Hematopoietic multipotent progenitor cell treated with erythropoietin and hydrocortisone succinate and interleukin-3 and kit ligand, for 8 days (in vitro differentiated cells): ENCODE results near the gene PITX3.
A peak's percentile ranks its signal among the peaks of the same experiment; 100 is the strongest.

Experiments used
- DNase-seq: peaks from one replicate; pipeline ENCODE4 v3.0.0-alpha.2; 2015

The PITX3 gene

GRCh38 chr10:102241444-102242117, at the start of gene PITX3:
TSS of gene PITX3 (minus strand) at chr10:102241512. CDS start at chr10:102232080, 9,432 bp downstream.
- DNase-seq: peak; percentile 92

DNA sequence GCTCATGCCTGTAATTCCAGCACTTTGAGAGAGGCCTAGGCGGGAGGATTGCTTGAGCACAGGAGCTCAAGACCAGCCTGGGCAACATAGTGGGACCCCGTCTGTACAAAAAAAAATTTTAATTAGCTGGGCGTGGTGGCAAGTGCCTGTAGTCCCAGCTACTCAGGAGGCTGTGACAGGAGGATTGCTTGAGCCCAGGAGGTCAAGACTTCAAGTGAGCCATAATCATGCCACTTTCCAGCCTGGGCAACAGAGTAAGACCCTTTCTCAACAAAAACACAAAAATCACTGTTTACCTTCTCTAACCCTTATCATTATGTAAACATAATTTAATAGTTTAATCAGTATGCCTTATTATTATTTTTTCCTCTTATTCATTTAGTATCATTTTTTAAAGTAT, 48.5 kb upstream of the PITX3 start:
- no peak for DNase-seq

- no peak for DNase-seq
Observed at GRCh38 chr10:102289356-102289755, 48.0 kb upstream of the PITX3 start.

DNA sequence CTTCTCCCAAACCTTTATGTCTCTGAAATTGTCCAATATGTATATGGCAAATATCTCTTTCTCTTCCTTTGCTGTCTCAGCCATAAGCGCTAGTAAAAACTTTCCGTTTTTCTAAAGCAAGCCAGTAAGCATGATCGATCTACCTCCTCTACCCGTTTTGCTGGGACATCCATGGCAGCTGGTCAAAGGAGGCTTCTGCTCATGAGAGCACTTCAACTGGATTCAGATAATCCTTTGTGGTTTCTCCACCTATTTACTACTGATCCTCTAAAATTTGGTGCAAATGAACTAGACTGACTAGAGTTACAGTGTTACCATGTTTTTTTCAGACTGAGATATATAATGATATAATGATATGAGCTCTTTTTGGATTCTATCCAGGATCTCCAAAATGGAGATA, 46.7 kb upstream of the PITX3 start:
- no peak for DNase-seq

DNA sequence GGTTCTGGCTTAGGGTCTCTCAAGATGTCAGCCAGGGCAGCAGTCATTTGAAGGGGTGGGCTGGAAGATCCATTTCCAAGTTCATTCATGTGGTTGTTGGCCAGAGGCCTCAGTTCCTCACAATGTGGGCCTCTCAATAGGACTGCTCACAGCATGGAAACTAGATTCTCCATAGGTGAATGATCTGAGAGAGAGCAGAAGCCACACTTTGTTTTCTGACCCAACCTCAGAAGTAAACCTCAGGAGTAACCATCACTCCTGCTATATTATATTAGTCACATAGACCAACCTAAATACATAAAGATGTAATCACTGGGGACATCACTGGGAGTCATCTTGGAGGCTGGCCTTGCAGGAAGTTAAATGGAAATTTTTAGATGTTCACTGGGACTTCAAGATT, 46.2 kb upstream of the PITX3 start:
- no peak for DNase-seq

- DNase-seq: no peak
Observed at GRCh38 chr10:102286216-102286615, 44.9 kb upstream of the PITX3 start.

GRCh38 chr10:102285133-102285532, 43.8 kb upstream of the PITX3 start:
- peak; percentile 33 for DNase-seq

DNA sequence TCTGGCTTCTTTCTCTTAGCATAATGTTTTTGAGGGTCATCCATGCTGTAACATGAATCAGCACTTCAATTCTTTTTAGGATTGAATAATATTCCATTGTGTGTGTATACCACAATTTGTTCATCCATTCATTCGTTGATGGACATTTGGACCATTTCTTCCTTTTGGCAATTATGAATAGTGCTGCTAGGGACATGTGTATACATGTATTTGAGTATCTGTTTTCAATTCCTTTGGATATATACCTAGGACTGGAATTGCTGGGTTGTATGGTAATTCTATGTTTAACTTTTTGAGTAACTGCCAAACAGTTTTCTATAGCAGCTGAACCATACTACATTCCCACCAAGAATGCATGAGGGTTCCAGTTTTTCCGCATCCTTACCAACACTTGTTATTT, 43.2 kb upstream of the PITX3 start:
- DNase-seq: no peak

DNA sequence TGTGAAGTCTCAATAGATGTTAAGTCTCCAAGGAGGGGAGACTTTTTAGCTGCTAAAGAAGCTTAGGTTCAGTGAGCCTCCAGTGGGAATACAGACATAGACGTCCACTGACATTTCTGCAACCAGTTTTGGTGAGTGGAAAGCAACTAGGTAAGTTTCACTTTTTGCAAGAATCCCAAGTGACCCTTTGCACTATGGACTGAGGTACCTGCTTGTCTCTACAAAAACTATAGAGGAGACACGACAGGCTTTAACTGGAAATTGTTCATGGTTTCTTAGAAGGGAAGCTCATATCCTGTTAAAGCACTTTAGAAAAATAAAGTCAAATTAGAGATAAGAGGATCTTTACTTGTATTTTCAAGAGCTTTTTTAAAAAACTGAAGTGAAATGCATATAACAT, 42.6 kb upstream of the PITX3 start:
- DNase-seq: peak; percentile 15

DNA sequence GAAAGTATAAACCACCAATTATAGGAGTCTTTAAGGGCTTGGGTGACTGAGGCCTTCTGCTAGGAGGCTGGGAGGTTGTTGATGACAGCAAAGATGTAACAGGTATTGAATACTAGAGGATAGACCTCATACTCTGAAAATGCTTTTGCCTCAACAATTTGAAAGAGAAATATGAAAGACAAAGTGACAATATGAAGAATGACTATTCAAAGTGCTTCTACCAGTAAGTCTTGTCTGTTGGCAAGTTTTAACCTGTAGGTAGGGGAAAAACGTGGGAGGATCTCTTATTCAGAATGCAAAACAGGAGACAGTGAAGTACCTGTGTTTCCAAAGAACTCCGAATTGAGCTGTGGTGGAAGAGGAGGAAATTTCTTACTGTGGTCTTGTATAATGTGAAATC, 42.2 kb upstream of the PITX3 start:
- DNase-seq: no peak

- no peak for DNase-seq
Observed at GRCh38 chr10:102281102-102281487, 39.8 kb upstream of the PITX3 start.

DNA sequence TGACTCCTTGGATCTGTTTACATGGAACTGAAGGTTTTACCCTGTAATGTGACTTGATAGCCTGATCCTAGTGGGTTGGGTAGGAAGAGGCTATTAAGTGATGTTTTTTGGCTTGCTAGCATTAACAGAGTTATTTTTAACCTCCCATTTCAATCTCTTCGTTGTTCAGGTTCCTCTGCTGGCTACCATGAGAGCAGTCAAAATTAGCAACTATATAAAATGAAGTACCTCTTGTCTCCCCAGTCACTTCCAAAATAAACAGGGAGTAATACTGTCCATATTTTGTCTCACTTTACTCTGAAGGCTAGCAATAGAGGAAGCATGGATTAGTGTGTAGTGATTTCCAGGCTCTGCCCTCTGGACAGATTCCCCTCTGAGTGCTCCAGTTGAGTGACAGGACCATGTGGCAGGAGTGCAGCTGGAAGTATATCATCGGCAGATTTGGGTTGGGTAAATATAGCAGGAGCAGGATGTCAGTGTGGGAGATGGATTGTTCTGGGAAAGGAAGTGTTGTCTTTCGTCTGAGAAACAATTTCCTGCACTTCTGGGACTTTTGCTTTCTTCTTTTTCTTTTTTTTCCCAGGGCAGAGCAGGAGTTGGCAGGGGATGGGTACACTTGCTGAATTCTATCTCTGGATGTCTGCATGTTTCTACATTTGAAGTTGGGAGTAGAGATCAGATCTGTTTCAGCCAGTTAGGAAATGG, 39.2 kb upstream of the PITX3 start:
- DNase-seq: no peak

GRCh38 chr10:102279104-102279503, 37.8 kb upstream of the PITX3 start:
- DNase-seq: no peak

DNA sequence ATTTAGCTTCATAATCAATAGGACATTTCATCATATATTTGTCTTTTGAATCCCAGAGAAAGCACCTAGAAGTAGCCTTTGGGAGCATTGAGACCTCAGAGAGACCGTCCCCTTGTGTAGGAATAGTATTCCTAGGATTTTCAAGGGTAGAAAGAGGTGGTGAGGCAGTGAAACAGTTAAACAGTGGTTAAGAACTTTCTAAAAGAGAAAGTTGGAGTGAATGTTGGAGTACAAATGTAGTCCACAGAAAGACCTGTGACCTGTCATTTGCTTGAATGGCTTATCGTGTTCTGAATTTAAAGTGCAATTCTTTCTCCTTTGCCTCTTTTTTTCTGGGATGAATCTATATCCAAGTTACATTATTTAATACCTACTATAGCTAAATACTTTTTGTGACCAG, 34.0 kb upstream of the PITX3 start:
- no peak for DNase-seq

DNA sequence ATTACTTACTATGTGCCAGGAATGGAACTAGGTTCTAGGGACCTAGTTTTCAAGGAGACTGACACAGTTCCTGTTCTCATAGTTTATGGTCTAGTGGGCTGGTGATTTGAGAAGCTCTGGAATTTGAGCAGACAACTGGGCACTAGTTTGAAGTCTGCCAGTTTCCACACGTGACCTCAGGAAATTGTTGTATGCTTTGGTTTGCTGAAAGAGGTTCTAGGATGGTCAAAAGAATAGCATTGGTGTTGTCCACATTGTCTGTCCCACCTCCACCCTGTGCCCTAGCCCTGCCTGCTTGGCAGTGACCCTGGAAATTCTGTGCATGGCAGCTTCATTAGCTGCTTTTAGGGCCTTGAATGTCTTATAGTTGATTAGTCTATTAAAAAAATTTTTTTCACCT, 32.8 kb upstream of the PITX3 start:
- DNase-seq: no peak

DNA sequence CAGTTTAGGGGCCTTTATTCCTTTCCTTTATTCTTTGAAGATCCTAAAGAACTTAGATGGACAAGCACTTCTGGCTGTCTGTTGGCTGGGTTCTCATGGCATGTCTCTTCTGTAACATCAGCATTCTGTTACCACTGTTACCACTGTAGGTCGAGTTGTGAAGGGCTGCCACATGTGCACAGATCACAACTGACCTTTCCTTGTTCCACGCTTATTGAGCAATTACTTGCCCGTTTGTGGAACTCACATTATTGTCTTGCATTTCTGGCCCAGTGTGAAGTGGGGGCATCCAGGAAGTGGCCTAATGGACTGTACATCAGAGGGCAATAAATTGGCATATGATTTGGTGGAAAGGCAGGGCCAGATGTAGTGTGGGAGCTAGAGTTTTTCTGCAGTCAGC, 27.7 kb upstream of the PITX3 start:
- DNase-seq: no peak

- peak; percentile 32 for DNase-seq
Observed at GRCh38 chr10:102268375-102268888, 27.1 kb upstream of the PITX3 start.

GRCh38 chr10:102267748-102268147, 26.4 kb upstream of the PITX3 start:
- no peak for DNase-seq

DNA sequence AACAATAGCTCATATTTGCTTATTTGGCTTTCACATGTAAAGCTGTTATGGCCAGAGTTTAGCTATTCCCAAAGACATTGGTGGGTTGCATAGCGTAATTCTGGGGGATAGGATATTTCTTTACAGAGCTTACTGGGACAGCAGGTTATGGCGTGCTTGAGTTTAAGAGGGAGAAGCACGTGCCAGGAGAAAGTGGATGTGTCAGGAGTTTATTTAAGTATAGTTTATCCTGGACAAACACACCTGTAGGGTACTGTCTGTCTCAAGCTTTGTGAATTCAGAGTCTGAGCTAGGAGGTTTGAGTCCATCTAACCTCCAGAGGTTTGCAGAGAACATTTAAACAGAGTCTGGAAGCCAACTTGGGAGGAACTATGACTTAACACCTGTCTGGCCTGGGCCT, 25.4 kb upstream of the PITX3 start:
- DNase-seq: no peak

DNA sequence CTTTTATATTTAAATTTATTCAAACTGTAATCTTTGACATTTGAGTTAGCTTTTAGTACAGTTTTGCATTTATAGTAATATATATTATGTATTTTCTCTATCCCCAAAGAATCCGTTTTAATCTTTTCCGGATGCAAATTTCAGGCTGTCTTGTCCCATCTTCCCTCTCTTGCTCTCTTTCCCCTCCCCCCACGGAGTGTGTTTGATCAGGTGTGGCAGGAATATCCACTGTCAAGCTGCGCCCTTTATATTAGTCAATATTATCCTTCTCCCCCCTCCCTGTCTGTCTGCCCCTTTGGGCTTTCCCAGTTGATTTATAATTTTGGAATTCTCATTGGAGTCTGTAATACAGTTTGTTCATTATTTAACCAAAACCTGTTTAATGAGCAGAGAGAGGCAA, 23.1 kb upstream of the PITX3 start:
- no peak for DNase-seq

DNA sequence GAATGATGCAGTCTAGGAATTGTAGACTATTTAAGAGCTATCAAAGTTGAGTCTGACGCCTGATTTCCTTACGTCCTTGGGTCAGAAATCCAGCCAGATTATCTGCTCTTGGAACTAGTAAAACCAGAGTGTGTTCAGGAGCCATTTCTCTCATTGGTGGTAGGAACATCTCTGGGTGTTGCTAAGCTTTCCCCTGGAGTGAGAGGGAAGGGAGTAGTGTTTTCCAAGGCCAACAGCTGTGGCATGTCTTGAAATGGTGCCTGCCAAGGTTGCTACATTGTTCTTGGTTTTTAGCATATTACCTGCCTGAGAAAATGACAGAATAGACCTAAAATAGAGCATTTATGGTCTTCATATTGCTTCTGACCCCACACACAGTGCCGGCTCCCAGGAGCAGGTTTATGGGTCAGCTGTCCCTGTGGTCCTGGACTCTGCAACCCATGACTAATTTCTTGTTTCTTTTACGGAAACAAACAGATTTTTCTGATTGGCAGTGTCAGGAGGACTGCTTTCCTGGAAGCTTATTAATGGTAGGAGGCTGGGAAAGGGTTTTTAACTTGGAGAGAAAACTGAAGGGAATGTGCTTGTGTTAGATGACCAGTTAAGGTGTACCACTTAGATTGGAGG, 21.5 kb upstream of the PITX3 start:
- DNase-seq: no peak

GRCh38 chr10:102261842-102262241, 20.5 kb upstream of the PITX3 start:
- DNase-seq: no peak

- DNase-seq: no peak
Observed at GRCh38 chr10:102261196-102261595, 19.9 kb upstream of the PITX3 start.

DNA sequence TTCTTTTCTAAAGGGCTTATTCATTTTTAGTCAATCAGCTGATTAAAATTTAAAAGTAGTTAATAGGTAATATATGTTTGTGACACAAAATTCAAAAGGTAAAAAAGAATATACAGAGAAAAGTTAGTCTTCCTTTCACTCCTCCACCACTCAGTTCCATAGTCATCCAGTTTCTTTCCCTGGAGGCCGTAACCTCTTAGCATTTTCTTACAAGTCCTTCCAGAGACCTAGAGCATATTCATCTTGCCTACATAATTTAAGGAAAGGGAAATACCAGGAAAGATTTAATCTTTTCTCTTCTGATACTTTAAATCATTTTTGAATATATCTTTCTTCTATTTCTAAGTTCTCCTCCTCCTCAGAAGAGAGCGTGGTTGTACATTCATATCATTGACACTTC, 14.1 kb upstream of the PITX3 start:
- no peak for DNase-seq
